CD8-positive, alpha-beta memory T cell (primary cell): ENCODE results near the gene TMEM80. TPM values are rescaled to one million over a fixed set of nuclear protein-coding genes. Genes with fewer than 3 reads are reported as not detected.
"Not testable (repeated sequence)": the region's sequence is repeated elsewhere in the genome, so short reads cannot be mapped to it uniquely, and the experiment has no call there.

ENCODE experiments used
- CTCF ChIA-PET: fragments of 350-600 bp; sonication (Branson Sonifier 250); formaldehyde crosslinking; loops from one replicate; lab custom pipeline; 2021; ENCODE audit warnings: antibody characterized with exemption; lab: Charles Lee
- POLR2A ChIA-PET: fragments of 350-600 bp; sonication (Branson Sonifier 250); formaldehyde crosslinking; loops from one replicate; lab custom pipeline; 2021; ENCODE audit warnings: antibody characterized with exemption; lab: Charles Lee
- DNase-seq, 5 donors: peaks; one replicate each; pipeline versions ENCODE4 v3.0.0 to v3.0.0-alpha.2; 2020 to 2022; ENCODE audit warnings: mixed read lengths in 1 of 5
- H3K27ac ChIP-seq: one replicate; pipeline ENCODE4 v1.7.0; 2013; ENCODE audit warnings: low read depth, mild to moderate bottlenecking, low read length, moderate library complexity
- H3K27me3 ChIP-seq: 2 replicates; pipeline ENCODE4 v1.7.0; 2013; ENCODE audit warnings: low read length, mild to moderate bottlenecking; ENCODE audit not compliant: insufficient read depth, poor library complexity, severe bottlenecking
- H3K36me3 ChIP-seq: 2 replicates; pipeline ENCODE4 v1.7.0; 2013; ENCODE audit warnings: mild to moderate bottlenecking, low read length, moderate library complexity; ENCODE audit not compliant: insufficient read depth
- H3K4me1 ChIP-seq: 2 replicates; pipeline ENCODE4 v1.7.0; 2013; ENCODE audit warnings: mild to moderate bottlenecking, low read length, moderate library complexity; ENCODE audit not compliant: insufficient read depth
- H3K4me3 ChIP-seq: 2 replicates; pipeline ENCODE4 v1.7.0; 2013; ENCODE audit warnings: mild to moderate bottlenecking, low read length
- H3K9me3 ChIP-seq: 2 replicates; pipeline ENCODE4 v1.7.0; 2013; ENCODE audit warnings: mild to moderate bottlenecking, low read length
- H3K27ac Mint-ChIP-seq, 8 donors: one replicate each; pipeline ENCODE4 v1.8.0; 2020 to 2021; ENCODE audit warnings: mixed read lengths in 8 of 8, mild to moderate bottlenecking in 6 of 8, inconsistent platforms in 3 of 8, moderate library complexity in 3 of 8
- H3K27me3 Mint-ChIP-seq, 2 donors: one replicate each; pipeline ENCODE4 v1.8.0; 2020 to 2021; ENCODE audit warnings: mixed read lengths in 2 of 2, mild to moderate bottlenecking in 1 of 2, moderate library complexity in 1 of 2
- H3K36me3 Mint-ChIP-seq, 3 donors: one replicate each; pipeline ENCODE4 v1.8.0; 2020 to 2021; ENCODE audit warnings: mixed read lengths in 3 of 3, inconsistent platforms in 1 of 3, mild to moderate bottlenecking in 1 of 3
- H3K4me1 Mint-ChIP-seq, 3 donors: one replicate each; pipeline ENCODE4 v1.8.0; 2020 to 2021; ENCODE audit warnings: mixed read lengths in 3 of 3, inconsistent platforms in 1 of 3, mild to moderate bottlenecking in 1 of 3
- H3K4me3 Mint-ChIP-seq, 7 donors: one replicate each; pipeline ENCODE4 v1.8.0; 2020 to 2021; ENCODE audit warnings: mixed read lengths in 7 of 7, mild to moderate bottlenecking in 6 of 7, moderate library complexity in 4 of 7, inconsistent platforms in 2 of 7
- H3K9me3 Mint-ChIP-seq, 5 donors: one replicate each; pipeline ENCODE4 v1.8.0; 2020 to 2022; ENCODE audit warnings: mixed read lengths in 5 of 5, mild to moderate bottlenecking in 3 of 5, moderate library complexity in 2 of 5, inconsistent platforms in 1 of 5
- polyA plus RNA-seq: library from polyadenylated mRNA; unstranded; fragments of 300-500 nt; fragmentation: Illumina TruSeq; gene quantifications from one replicate; pipeline ENCODE4 v1.2.3, GENCODE V29; 2021
- total RNA-seq, 2 experiments: library from RNA; stranded (reverse); gene quantifications; one replicate each; pipeline ENCODE4 v1.2.3, GENCODE V29; 2021

Gene TMEM80
- total and polyA plus RNA-seq, 3 experiments from 2014 or later: 10.3 to 27.8 (median 13.4) TPM

DNA sequence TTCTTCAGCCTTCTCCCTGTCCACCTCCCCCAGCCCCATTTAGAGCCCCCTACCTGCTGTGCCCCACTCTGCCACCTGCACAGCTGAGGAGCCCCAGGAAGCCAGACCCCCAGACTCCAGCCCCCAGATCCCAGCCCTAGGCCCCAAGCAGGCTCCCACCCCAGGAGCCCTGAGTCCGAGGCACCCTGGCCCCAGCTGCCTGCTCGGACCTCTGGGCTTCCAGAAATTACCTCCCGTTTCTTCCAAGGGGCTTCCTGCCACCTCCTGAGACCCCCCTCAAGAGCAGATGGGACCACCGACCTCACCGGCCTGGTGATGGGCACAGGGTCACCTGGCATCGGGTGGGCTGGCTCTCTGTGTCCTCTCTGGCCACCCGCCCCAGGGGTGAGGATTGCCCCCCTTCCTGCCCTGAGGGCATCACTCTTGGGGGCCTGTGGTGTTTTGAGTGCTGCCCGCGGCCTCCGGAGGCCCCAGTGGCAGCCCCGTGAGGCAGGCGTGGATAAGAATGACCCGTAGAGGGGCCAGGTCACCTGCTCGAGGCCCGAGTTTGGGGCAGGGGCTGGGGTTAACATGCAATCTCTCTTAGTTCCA lies 33.4 kb downstream of the TMEM80 start:
- no peak overlapping the region for H3K27ac ChIP-seq
- POLR2A ChIA-PET: no interaction called here
- no peak overlapping the region for H3K27ac Mint-ChIP-seq

DNA sequence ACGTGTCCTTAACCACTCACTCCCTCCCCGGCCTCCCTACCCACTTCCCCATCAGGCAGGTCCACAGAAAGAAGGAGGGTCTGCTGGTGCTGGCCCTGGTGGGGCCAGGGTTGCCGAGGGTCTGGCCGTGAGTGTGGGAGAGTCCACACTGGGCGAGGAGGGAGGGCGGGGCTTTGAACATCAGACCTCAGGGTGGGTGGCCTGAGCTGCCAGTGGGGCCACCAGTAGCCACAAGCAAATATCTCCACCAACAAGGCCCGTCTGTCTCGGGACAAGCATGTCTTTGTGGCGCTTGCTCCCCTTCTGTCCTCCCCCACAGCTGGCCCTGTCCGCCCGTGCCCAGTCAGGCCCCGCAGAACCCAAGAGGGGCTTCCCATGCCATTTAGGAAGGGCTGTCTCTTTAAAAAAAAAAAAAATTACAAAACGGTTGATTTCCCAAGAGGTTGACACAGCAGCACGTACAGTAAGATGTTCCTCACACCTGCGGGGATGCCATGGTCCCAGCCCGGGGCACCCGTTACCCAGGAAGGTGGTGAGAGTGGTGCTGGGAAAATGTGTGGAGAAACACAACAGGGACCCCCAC lies 34.0 kb downstream of the TMEM80 start:
- Mint-ChIP-seq H3K27me3 (no peaks in the 10 kb centered on the region), H3K4me3 (peak overlapping the region in 1 of 7 donors; percentile 37), H3K27ac (no peak overlapping the region), H3K9me3 (no peaks in the 10 kb centered on the region), H3K4me1 (peaks cover 0 to 10% (median 0%) of the 10 kb centered on the region in 3 donors), H3K36me3 (no peaks in the 10 kb centered on the region)
- Histone ChIP-seq H3K9me3 (no peaks in the 10 kb centered on the region), H3K4me3 (no peak overlapping the region), H3K4me1 (peaks cover 16% of the 10 kb centered on the region), H3K27me3 (no peaks in the 10 kb centered on the region), H3K27ac (no peak overlapping the region), H3K36me3 (no peaks in the 10 kb centered on the region)
- ChIA-PET CTCF (interaction anchor here (2.7 kb wide), 1 partner anchor 9 kb away, joined by 9 read pairs; no protein-coding TSS in a partner anchor), POLR2A (no interaction called here)
- DNase-seq: no peak

More for the DNA sequence above, 33.4 kb downstream of the TMEM80 start:
- no peaks in the 10 kb centered on the region for H3K36me3 ChIP-seq
- no peak for DNase-seq
- CTCF ChIA-PET: interaction anchor here (1.5 to 2.7 kb wide), 3 partner anchors 9 to 62 kb away, joined by 4 to 9 read pairs (median 4); no protein-coding TSS in a partner anchor
- H3K4me3 Mint-ChIP-seq: no peak overlapping the region
- no peaks in the 10 kb centered on the region for H3K36me3 Mint-ChIP-seq
- H3K4me3 ChIP-seq: no peak overlapping the region
- no peaks in the 10 kb centered on the region for H3K27me3 Mint-ChIP-seq
- H3K9me3 ChIP-seq: no peaks in the 10 kb centered on the region
- H3K27me3 ChIP-seq: no peaks in the 10 kb centered on the region
- peaks cover 0 to 10% (median 0%) of the 10 kb centered on the region in 3 donors for H3K4me1 Mint-ChIP-seq
- H3K9me3 Mint-ChIP-seq: no peaks in the 10 kb centered on the region
- H3K4me1 ChIP-seq: peaks cover 16% of the 10 kb centered on the region

DNA sequence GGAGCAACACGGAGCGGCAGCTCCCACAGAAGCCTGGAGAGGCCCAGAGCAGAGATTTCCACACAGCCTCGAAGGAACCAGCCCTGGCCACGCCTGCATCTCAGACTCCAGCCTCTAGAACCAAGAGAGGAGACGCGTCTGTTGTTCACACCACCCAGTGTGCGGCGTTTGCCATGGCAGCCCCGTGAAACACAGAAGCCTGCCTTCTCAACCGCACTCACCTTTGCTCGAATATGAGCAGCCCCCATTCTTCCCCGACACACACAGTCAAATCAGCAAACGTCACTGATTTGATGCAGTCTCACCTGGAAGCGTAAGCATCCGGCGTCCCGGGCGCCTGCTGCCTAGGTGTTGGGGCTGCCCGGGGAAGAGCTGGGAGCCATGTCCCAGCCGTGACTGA lies 37.5 kb downstream of the TMEM80 start:
- ChIA-PET POLR2A (no interaction called here), CTCF (no interaction called here)
- Mint-ChIP-seq H3K27ac (peak overlapping the region in 1 of 8 donors; percentile 38), H3K9me3 (no peaks in the 10 kb centered on the region), H3K27me3 (peaks cover 0 to 3% of the 10 kb centered on the region in 2 donors), H3K4me1 (peaks cover 10 to 13% (median 12%) of the 10 kb centered on the region in 3 donors), H3K4me3 (no peak overlapping the region), H3K36me3 (no peaks in the 10 kb centered on the region)
- Histone ChIP-seq H3K27ac (no peak overlapping the region), H3K27me3 (no peaks in the 10 kb centered on the region), H3K36me3 (no peaks in the 10 kb centered on the region), H3K4me1 (peaks cover 11% of the 10 kb centered on the region), H3K4me3 (no peak overlapping the region), H3K9me3 (no peaks in the 10 kb centered on the region)
- DNase-seq: no peak

DNA sequence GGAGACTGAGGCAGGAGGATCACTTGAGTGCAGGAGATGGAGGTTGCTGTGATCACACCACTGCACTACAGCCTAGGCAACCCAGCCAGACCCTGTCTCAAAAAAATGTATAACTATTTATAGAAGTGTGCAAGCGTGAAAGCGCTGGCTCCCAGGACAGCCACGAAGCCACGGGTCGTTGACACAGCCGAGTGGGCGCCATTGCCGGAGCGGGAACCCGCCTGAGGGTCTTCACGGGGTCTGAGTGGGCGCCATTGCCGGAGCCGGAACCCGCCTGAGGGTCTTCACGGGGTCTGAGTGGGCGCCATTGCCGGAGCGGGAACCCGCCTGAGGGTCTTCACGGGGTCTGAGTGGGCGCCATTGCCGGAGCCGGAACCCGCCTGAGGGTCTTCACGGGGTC lies 38.9 kb downstream of the TMEM80 start:
- H3K36me3 ChIP-seq, H3K36me3 Mint-ChIP-seq, POLR2A ChIA-PET, H3K27me3 ChIP-seq, CTCF ChIA-PET, H3K4me3 Mint-ChIP-seq, H3K9me3 Mint-ChIP-seq, H3K27ac ChIP-seq, H3K27me3 Mint-ChIP-seq, H3K4me3 ChIP-seq, H3K9me3 ChIP-seq, DNase-seq: not testable (repeated sequence)
- Mint-ChIP-seq H3K27ac (peak overlapping the region in 1 of 8 donors; percentile 19), H3K4me1 (peaks cover 10 to 14% (median 12%) of the 10 kb centered on the region in 3 donors)
- peaks cover 12% of the 10 kb centered on the region for H3K4me1 ChIP-seq

DNA sequence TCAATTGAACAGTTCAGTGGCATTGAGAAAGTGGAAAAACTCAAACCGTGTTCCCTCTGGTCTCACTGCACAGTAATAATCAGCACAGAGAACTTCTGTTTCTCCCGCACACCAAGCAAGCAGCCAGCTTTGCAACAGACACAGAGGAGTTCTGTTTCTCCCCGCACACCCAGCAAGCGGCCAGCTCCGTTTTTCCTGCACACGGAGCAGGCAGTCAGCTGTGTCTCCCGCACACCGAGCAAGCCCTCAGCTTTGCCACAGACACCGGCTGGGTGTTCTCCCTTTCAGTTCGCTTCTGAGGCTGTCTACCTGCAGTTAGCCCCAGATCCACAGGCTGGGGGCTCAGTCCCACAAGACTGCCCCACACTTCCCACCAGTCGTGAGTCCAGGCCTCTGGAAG lies 41.8 kb downstream of the TMEM80 start:
- peaks cover 5 to 6% of the 10 kb centered on the region in 2 donors for H3K27me3 Mint-ChIP-seq
- DNase-seq: no peak
- no peaks in the 10 kb centered on the region for H3K36me3 Mint-ChIP-seq
- H3K27me3 ChIP-seq: no peaks in the 10 kb centered on the region
- H3K9me3 Mint-ChIP-seq: no peaks in the 10 kb centered on the region
- no peaks in the 10 kb centered on the region for H3K36me3 ChIP-seq
- peak overlapping the region in 3 of 7 donors; percentile 12 to 58 (median 15) for H3K4me3 Mint-ChIP-seq
- no peak overlapping the region for H3K27ac ChIP-seq
- no peaks in the 10 kb centered on the region for H3K9me3 ChIP-seq
- H3K4me1 Mint-ChIP-seq: peaks cover 10 to 14% (median 12%) of the 10 kb centered on the region in 3 donors
- CTCF ChIA-PET: interaction anchor here (1.5 to 2.5 kb wide), 3 partner anchors 8 to 11 kb away, joined by 3 to 9 read pairs (median 9); partner anchors contain the start of gene TALDO1
- peak overlapping the region; percentile 2 for H3K4me3 ChIP-seq
- H3K27ac Mint-ChIP-seq: peak overlapping the region in 1 of 8 donors; percentile 29
- POLR2A ChIA-PET: interaction anchor here (0.6 kb wide), 1 partner anchor 53 kb away, joined by 14 read pairs; no protein-coding TSS in a partner anchor
- peaks cover 12% of the 10 kb centered on the region for H3K4me1 ChIP-seq

DNA sequence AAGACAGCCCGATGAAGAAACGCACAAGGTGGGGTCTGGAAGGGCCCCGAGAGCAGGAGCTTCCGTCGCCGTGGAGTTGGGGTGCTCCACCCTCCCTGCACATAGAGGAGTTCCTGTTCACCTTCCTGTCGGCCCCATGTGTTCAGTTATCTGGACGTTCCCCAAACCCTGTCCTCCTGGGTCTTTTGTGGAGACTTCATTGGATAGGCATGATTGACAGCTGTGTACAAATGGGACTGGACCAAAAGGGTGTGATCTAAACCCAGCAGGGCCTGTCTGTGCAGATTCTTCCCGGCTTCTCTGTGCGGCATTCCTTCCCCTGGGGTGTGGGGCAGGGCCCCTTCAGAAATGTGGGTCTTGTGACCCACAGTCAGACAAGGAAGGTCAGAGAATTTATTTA lies 42.3 kb downstream of the TMEM80 start:
- not testable (repeated sequence) for H3K36me3 Mint-ChIP-seq, H3K27me3 Mint-ChIP-seq, H3K27ac Mint-ChIP-seq, H3K9me3 Mint-ChIP-seq, H3K9me3 ChIP-seq, DNase-seq, H3K36me3 ChIP-seq, H3K27ac ChIP-seq, H3K27me3 ChIP-seq
- Histone ChIP-seq H3K4me1 (peaks cover 12% of the 10 kb centered on the region), H3K4me3 (peak overlapping the region; percentile 2)
- Mint-ChIP-seq H3K4me3 (peak overlapping the region in 3 of 7 donors; percentile 15 to 58 (median 52)), H3K4me1 (peaks cover 10 to 14% (median 12%) of the 10 kb centered on the region in 3 donors)
- ChIA-PET POLR2A (interaction anchor here (0.6 kb wide), 1 partner anchor 53 kb away, joined by 14 read pairs; no protein-coding TSS in a partner anchor), CTCF (interaction anchor here (1.9 to 2.5 kb wide), 2 partner anchors 8 to 10 kb away, joined by 9 read pairs; partner anchors contain the start of gene TALDO1)

DNA sequence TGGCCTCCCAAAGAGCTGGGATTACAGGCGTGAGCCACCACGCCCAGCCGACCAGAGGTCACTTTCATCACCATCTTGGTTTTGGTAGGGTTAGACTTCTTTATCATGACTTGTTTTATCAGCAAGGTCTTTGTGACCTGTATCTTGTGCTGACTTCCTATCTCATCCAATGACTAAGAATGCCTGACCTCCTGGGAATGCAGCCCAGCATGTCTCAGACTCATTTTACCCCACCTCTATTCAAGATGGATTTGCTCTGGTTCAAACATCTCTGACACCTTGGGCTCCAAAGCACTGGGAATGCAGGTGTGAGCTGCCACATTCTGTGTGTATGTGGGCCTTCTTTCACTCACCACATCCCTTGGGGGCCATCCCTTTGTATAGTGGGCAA lies 46.5 kb downstream of the TMEM80 start:
- Mint-ChIP-seq H3K4me1 (peaks cover 12 to 15% (median 15%) of the 10 kb centered on the region in 3 donors), H3K27me3 (peaks cover 2 to 6% of the 10 kb centered on the region in 2 donors), H3K27ac (no peak overlapping the region), H3K4me3 (no peak overlapping the region), H3K36me3 (no peaks in the 10 kb centered on the region), H3K9me3 (no peaks in the 10 kb centered on the region)
- Histone ChIP-seq H3K4me1 (peaks cover 10% of the 10 kb centered on the region), H3K27me3 (no peaks in the 10 kb centered on the region), H3K27ac (no peak overlapping the region), H3K36me3 (no peaks in the 10 kb centered on the region), H3K4me3 (no peak overlapping the region), H3K9me3 (no peaks in the 10 kb centered on the region)
- ChIA-PET CTCF (no interaction called here), POLR2A (interaction anchor here (0.8 kb wide), 1 partner anchor 63 kb away, joined by 4 read pairs; the partner anchor contains the start of gene PIDD1)
- no peak for DNase-seq
